HG03469 (cell line): ENCODE results near the gene ANKRD44.
A peak's percentile ranks its signal among the peaks of the same experiment; 100 is the strongest.

Experiments used
- ATAC-seq: cut with Tn5 transposase; IDR thresholded peaks from one replicate; pipeline ENCODE4 v1.9.1; 2021; ENCODE audit warnings: mild to moderate bottlenecking, moderate library complexity, moderate number of reproducible peaks; ENCODE audit not compliant: unreplicated experiment

Gene ANKRD44

GRCh38 chr2:197157879-197158537, 152.6 kb downstream of the ANKRD44 start:
- no peak for ATAC-seq

- ATAC-seq, result no peak
These were observed 153.8 kb downstream of the ANKRD44 start for GRCh38 chr2:197156771-197157170.

GRCh38 chr2:197152451-197153228, 157.9 kb downstream of the ANKRD44 start:
- peak; percentile 71 for ATAC-seq

DNA sequence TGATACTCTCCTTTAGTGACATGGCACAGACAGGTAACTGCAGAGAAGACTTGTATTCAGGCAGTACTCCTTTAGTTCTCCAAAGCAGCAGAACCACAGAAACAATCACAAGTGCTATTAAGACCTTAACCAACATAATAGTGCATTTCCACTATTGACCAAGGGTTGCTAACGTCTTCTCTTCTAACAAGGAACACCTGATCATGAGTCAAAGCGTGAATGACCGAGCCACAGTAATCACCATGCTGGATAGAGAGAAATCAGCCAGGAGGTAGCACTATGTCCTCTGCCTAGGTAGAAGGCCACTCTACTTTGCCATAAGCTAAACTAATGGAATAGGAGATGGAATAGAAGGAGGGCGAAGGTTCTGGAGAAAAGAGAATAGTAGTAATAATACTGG, 161.0 kb downstream of the ANKRD44 start:
- no peak for ATAC-seq

GRCh38 chr2:197148401-197148800, 162.2 kb downstream of the ANKRD44 start:
- ATAC-seq, result no peak

DNA sequence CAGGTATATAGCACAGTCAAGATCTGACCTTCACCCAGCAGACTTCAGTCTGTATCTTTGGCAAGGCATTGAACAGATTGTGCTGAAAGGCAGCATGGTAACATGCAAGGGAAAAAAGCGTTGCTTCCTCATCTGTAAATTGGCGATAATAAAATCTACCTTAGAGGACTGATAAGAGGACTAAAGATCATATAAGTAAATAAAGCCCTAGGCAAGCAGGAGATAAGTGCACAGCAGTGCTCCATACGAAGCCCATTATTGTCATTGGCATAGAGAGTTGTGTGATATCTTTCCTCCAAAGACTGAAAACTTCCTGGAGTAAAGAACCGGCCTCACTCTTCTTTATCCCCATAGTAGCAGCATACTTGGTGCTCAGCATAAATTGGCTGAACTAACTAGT, 162.6 kb downstream of the ANKRD44 start:
- ATAC-seq, result no peak

GRCh38 chr2:197146995-197147394, 163.6 kb downstream of the ANKRD44 start:
- no peak for ATAC-seq

- ATAC-seq, result peak; percentile 93
These were observed 165.0 kb downstream of the ANKRD44 start for GRCh38 chr2:197145471-197146056.

DNA sequence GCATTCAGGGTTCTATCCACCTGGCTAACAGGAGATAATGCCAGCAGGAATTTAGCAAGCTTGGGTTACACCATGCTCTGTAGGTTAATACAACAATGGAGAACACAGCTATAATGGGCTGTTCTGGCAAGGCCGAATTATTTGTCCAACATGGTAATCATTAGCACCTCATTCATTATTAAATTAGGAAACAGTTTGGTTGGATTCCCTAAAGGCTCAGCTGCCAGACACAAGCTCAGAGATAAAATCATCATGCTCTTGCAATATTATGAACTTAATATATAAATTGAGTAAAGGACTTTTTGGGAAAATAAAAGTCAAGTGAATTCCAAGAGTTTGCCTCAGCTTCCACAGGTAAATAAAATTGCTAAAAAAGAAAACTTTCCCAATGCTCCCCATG, 166.4 kb downstream of the ANKRD44 start:
- ATAC-seq, result no peak

DNA sequence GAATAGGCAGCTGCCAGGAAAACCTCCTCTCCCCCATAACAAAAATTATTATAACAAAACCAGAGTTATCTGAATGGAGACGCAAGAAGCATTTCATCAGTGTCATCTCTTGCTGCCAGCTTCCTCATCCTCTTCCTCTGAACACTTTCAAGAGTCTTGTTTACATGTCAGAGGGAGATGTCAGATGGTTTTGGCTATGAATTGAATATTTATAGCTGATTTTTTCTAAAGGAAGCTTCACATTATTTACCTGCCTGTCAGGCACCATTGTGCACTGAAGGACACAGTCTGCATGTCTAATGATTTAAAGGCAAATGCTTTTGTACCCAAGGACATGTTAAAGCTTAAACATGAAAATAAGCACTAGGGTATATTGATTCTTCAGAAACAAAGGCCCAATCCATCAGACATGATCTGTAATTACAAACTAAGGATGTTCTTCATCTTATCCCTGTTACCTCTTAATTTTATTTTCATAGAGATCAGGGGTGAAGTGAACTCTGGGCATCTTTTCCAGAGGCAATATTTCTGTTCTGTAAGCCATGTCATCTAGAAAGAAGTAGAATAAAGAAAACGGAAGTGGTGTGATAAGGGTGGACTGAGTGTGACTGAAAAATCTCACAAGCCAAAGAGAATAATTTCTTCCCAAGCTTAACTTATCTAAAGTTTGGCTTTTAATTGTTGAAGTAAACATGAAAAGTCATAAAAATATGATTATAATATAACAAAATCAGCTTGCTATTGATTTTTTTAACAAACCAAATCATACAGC, 168.7 kb downstream of the ANKRD44 start:
- no peak for ATAC-seq

DNA sequence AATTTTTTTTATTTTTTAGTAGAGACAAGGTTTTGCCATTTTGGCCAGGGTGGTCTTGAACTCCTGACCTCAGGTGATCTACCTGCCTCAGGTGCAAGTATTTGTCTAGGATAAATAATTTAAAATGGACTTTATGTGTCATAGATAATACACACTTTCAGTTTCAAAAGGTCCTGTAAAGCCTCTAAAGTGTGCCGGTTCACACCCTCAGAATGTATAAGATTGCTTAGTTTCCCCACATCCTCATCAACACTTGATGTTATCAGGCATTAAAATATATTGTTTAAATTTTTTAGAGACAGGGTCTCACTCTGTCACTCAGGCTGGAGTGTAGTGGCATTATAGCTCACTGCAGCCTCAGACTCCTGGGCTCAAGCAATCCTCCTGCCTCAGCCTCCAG, 170.5 kb downstream of the ANKRD44 start:
- no peak for ATAC-seq

DNA sequence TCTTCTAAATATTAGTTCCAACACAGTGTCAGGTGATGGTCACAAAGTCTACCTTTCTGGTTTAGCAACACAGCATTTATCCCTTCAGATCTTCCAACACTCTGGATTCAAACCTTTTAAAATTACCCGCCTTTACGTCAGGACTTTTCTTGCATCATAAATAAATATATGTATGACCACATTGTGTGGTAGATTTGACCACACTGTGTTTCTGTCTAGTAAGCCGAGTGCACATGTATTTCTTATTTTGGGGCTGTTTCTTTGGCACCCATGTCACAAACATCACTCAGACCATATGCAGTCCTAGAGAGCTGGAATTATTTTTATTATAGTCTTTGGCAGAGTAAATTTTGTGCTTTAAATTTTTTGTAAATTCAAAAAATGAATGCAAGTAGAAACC, 172.1 kb downstream of the ANKRD44 start:
- no peak for ATAC-seq

GRCh38 chr2:197137826-197138477, 172.6 kb downstream of the ANKRD44 start:
- ATAC-seq, result no peak

- ATAC-seq, result no peak
These were observed 173.3 kb downstream of the ANKRD44 start for GRCh38 chr2:197137231-197137630.

GRCh38 chr2:197136452-197136851, 174.1 kb downstream of the ANKRD44 start:
- no peak for ATAC-seq

DNA sequence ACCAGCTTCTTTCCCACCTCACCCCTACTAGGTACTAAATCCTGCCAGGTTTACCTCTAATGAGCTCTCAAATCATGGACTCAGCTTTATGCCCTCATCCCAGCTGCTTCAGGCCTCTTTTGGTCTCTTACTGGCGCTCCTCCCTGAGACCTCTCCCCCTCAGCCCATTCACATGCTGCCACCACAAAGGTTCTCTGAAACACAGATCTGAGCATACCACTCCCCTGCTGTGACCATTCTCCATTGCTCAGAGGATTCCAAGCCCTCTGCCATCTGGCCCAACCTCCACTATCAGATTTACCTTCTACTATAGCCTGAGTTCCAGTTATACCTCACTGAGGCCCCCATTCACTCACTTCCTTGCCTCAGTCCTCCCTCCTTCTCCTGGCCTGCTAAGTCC, 174.8 kb downstream of the ANKRD44 start:
- ATAC-seq, result no peak

DNA sequence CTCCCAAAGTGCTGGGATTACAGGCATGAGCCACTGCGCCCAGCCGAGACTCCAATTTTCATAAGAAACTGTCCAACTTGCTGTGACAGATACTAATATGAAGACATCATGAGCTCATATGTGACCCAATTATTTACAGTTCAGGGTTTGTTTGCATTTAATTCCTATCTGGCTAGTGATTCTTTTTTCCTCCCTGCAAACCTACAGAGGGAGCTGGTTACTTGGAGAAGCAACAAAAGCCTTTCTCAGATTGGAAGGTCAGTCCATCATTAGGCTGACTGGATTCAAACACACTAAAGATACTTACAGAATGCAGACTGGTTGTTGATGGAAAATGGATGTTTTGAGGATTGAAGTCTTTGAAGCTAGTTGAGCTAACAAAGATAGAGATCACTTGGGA, 176.4 kb downstream of the ANKRD44 start:
- no peak for ATAC-seq

- ATAC-seq, result peak; percentile 62
These were observed 179.1 kb downstream of the ANKRD44 start for GRCh38 chr2:197131558-197131855.

DNA sequence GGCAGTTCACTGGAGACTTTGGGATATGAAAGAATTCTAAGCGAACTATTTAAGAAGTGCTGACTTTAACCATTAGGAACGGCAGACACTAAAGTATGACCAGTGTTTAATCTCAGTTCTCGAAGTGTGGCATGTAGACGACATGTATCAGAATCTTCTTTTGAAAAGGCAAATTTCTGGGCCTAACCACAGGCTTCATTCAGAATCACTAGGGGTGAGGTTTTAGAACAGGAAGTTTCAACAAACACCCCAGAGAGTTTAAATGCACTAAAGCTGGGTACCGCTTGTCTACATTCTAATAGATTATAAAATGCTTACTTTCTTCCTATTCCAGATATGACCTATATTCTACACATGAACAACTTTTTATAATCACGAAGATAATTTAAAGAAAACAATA, 180.3 kb downstream of the ANKRD44 start:
- ATAC-seq, result peak; percentile 74

DNA sequence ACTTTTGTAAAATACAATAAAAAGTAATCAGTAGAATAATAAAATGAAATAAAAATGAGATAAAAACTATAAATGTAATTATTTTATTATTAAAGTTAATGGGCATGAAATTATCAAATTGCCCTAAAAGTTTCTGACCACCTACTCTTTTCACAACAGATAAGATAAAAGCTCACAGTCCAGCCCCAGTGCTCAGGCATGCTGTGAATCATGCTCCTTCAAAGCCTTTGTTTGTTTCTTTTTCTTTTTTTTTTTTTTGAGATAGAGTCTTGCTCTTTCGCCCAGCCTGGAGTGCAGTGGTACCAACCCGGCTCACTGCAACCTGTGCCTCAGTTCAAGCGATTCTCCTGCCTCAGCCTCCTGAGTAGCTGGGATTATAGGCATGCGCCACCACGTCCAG, 181.7 kb downstream of the ANKRD44 start:
- no peak for ATAC-seq

DNA sequence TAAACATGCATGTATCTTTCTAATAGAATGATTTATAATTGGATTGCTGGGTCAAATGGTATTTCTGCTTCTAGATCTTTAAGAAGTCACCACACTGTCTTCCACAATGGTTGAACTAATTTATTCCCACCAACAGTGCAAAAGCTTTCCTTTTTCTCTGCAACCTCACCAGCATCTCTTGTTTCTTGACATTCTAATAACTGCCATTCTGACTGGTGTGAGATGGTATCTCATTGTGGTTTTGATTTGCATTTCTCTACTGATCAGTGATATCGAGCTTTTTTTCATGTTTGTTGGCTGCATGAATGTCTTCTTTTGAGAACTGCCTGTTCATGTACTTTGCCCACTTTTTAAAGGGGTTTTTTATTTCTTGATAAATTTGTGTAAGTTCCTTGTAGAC, 182.5 kb downstream of the ANKRD44 start:
- no peak for ATAC-seq
